ENCODE data around the gene CDK12. TPM values are rescaled to one million over a fixed set of nuclear protein-coding genes. Genes with fewer than 3 reads are reported as not detected.
"Not testable (repeated sequence)": the region's sequence is repeated elsewhere in the genome, so short reads cannot be mapped to it uniquely, and the experiment has no call there.

The CDK12 gene
- 49.8 TPM for total RNA-seq (ENCODE audit: unreplicated experiment)
- long read RNA-seq = 0 reads

- Mint-ChIP-seq H3K27ac (ENCODE audit: unreplicated experiment) (peak within 1 kb of the TSS; percentile 96), H3K4me3 (ENCODE audit: unreplicated experiment) (peak within 1 kb of the TSS; percentile 95), H3K27me3 (ENCODE audit: unreplicated experiment) (peaks cover 6% of the 10 kb centered on the region), H3K9me3 (ENCODE audit: unreplicated experiment) (peaks cover 8% of the 10 kb centered on the region), H3K4me1 (ENCODE audit: low read depth, unreplicated experiment) (peaks cover 10% of the 10 kb centered on the region), H3K36me3 (ENCODE audit: unreplicated experiment) (no peaks in the 10 kb centered on the region)
- peak; percentile 90 for DNase-seq
- TF ChIP-seq, protein P1, sequence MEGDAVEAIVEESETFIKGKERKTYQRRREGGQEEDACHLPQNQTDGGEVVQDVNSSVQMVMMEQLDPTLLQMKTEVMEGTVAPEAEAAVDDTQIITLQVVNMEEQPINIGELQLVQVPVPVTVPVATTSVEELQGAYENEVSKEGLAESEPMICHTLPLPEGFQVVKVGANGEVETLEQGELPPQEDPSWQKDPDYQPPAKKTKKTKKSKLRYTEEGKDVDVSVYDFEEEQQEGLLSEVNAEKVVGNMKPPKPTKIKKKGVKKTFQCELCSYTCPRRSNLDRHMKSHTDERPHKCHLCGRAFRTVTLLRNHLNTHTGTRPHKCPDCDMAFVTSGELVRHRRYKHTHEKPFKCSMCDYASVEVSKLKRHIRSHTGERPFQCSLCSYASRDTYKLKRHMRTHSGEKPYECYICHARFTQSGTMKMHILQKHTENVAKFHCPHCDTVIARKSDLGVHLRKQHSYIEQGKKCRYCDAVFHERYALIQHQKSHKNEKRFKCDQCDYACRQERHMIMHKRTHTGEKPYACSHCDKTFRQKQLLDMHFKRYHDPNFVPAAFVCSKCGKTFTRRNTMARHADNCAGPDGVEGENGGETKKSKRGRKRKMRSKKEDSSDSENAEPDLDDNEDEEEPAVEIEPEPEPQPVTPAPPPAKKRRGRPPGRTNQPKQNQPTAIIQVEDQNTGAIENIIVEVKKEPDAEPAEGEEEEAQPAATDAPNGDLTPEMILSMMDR (IDR thresholded peaks at IDR 0.05; ENCODE audit: partially characterized antibody, unreplicated experiment) = no peak
Observed at GRCh38 chr17:39461113-39461925, at the start of gene CDK12. Gene CDK12, plus strand, starts transcription at chr17:39461486. Its CDS starts 586 bp downstream, at chr17:39462072.

DNA sequence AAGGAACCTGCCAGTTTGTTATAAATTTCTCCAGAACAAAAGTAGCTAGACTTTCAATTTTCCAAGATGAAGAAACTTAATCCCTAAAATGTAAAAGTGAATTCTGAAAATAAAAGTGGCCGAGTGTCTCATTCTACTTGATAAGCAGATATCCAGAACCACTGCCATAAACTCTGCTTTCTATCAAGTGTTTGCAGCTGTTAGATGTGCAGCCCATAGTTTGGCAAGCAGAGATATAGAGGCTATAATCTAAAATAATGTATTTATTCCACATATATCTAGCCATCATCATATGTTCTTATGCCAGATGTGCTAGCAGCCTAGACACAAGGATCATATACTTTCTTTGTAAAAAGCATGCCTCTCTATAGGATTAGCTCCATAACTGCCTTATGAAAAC is 45.1 kb upstream of the CDK12 start:
- H3K9me3 Mint-ChIP-seq (ENCODE audit: unreplicated experiment) = no peaks in the 10 kb centered on the region
- H3K4me1 Mint-ChIP-seq (ENCODE audit: low read depth, unreplicated experiment) = no peaks in the 10 kb centered on the region
- no peaks in the 10 kb centered on the region for H3K36me3 Mint-ChIP-seq (ENCODE audit: unreplicated experiment)
- no peak for DNase-seq
- no peak overlapping the region for H3K4me3 Mint-ChIP-seq (ENCODE audit: unreplicated experiment)
- TF ChIP-seq, protein P1 (IDR thresholded peaks at IDR 0.05; ENCODE audit: partially characterized antibody, unreplicated experiment) = no peak
- no peaks in the 10 kb centered on the region for H3K27me3 Mint-ChIP-seq (ENCODE audit: unreplicated experiment)
- H3K27ac Mint-ChIP-seq (ENCODE audit: unreplicated experiment) = no peak overlapping the region

DNA sequence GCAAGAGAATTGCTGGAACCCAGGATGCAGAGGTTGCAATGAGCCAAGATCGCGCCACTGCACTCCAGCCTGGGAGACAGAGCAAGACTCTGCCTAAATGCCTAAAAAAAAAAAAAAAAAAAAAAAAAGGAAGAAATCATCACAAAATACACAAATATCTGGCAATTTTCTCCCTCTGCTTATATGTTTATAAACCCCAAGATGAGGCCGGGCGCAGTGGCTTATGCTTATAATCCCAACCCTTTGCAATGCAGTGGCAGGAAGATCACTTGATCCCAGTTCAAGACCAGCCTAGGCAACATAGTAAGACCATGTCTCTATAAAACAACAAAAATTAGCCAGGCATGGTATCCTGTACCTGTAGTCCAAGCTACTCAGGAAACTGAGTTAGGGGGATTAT is 31.7 kb upstream of the CDK12 start:
- peaks cover 1% of the 10 kb centered on the region for H3K9me3 Mint-ChIP-seq (ENCODE audit: unreplicated experiment)
- H3K27ac Mint-ChIP-seq (ENCODE audit: unreplicated experiment) = no peak overlapping the region
- H3K27me3 Mint-ChIP-seq (ENCODE audit: unreplicated experiment) = peaks cover 2% of the 10 kb centered on the region
- no peak overlapping the region for H3K4me3 Mint-ChIP-seq (ENCODE audit: unreplicated experiment)
- no peaks in the 10 kb centered on the region for H3K4me1 Mint-ChIP-seq (ENCODE audit: low read depth, unreplicated experiment)
- TF ChIP-seq, protein P1 (IDR thresholded peaks at IDR 0.05; ENCODE audit: partially characterized antibody, unreplicated experiment) = no peak
- DNase-seq = no peak
- no peaks in the 10 kb centered on the region for H3K36me3 Mint-ChIP-seq (ENCODE audit: unreplicated experiment)

- not testable (repeated sequence) for H3K27ac Mint-ChIP-seq (ENCODE audit: unreplicated experiment); DNase-seq; H3K4me1 Mint-ChIP-seq (ENCODE audit: low read depth, unreplicated experiment); H3K4me3 Mint-ChIP-seq (ENCODE audit: unreplicated experiment); H3K9me3 Mint-ChIP-seq (ENCODE audit: unreplicated experiment); H3K27me3 Mint-ChIP-seq (ENCODE audit: unreplicated experiment); H3K36me3 Mint-ChIP-seq (ENCODE audit: unreplicated experiment)
Observed at GRCh38 chr17:39439868-39440267, 21.4 kb upstream of the CDK12 start.

- H3K36me3 Mint-ChIP-seq (ENCODE audit: unreplicated experiment) = peaks cover 8% of the 10 kb centered on the region
- H3K9me3 Mint-ChIP-seq (ENCODE audit: unreplicated experiment) = peaks cover 2% of the 10 kb centered on the region
- no peak for DNase-seq
- H3K4me3 Mint-ChIP-seq (ENCODE audit: unreplicated experiment) = no peak overlapping the region
- no peak overlapping the region for H3K27ac Mint-ChIP-seq (ENCODE audit: unreplicated experiment)
- TF ChIP-seq, protein P1 (IDR thresholded peaks at IDR 0.05; ENCODE audit: partially characterized antibody, unreplicated experiment) = no peak
- H3K27me3 Mint-ChIP-seq (ENCODE audit: unreplicated experiment) = no peaks in the 10 kb centered on the region
- no peaks in the 10 kb centered on the region for H3K4me1 Mint-ChIP-seq (ENCODE audit: low read depth, unreplicated experiment)
Observed at GRCh38 chr17:39443326-39443725, 18.0 kb upstream of the CDK12 start.

Measured in glutamatergic neuron (in vitro differentiated cells).